Measurements from ENCODE around the gene WWOX.

WWOX gene

DNA sequence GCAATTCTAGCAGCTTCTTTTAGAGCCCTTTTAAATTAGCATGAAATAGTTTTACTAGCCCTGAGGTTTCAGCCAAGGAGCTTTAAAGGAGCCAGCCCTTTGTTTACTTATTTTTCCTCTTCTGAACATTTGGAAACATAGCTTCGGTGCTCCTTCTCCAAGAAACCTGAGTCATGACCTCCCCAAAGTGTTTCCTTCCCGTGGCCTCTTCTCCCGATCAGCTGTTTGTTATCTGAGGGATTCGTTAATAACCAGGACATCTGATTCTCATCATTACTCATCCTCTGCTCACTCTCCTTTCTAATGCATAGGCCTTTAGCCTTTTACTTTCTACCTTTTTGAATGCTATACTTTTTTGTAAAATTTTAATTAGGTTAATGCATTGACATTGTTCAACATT is 204.5 kb downstream of the WWOX start:
- no peaks in the 10 kb centered on the region for H3K9me3 ChIP-seq (ENCODE audit: low read length)
- H3K4me1 ChIP-seq (ENCODE audit: insufficient read depth, low read length), result no peaks in the 10 kb centered on the region
- no peak overlapping the region for H3K4me3 ChIP-seq (ENCODE audit: low read length)
- H3K27me3 ChIP-seq (ENCODE audit: insufficient read depth, low read length), result no peaks in the 10 kb centered on the region
- no peaks in the 10 kb centered on the region for H3K36me3 ChIP-seq (ENCODE audit: insufficient read depth, low read length)
- H2AFZ ChIP-seq (ENCODE audit: low read depth, low read length), result no peak overlapping the region

DNA sequence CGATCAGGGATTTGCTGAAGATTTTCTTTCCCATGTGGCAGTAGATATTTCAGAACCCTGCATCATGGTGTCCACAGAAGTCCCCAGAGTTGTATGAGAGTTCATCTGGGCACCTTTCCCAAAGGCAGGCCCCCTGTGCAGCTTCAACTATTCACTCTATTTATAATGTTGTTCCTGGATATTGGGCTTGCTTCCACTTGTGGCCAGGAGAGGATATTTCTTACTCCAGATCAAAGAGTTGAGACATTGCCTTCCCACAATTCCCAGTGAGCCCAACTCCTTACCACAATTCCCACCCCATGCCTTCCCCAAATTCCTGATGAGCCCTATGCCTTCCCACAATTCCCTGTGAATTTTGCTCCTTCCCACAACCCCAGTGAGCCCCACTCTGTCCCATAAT is 206.9 kb downstream of the WWOX start:
- Histone ChIP-seq H3K36me3 (ENCODE audit: insufficient read depth, low read length) (no peaks in the 10 kb centered on the region), H3K4me3 (ENCODE audit: low read length) (no peak overlapping the region)

GRCh38 chr16:78307824-78308528 is 208.5 kb downstream of the WWOX start:
- Histone ChIP-seq H3K36me3 (ENCODE audit: insufficient read depth, low read length) (no peaks in the 10 kb centered on the region), H3K27me3 (ENCODE audit: insufficient read depth, low read length) (no peaks in the 10 kb centered on the region), H3K9me3 (ENCODE audit: low read length) (no peaks in the 10 kb centered on the region), H3K4me1 (ENCODE audit: insufficient read depth, low read length) (peaks cover 14% of the 10 kb centered on the region), H3K4me3 (ENCODE audit: low read length) (no peak overlapping the region), H2AFZ (ENCODE audit: low read depth, low read length) (no peak overlapping the region)

More for the DNA sequence above, 206.9 kb downstream of the WWOX start:
- no peak overlapping the region for H2AFZ ChIP-seq (ENCODE audit: low read depth, low read length)
- H3K9me3 ChIP-seq (ENCODE audit: low read length), result no peaks in the 10 kb centered on the region
- no peaks in the 10 kb centered on the region for H3K27me3 ChIP-seq (ENCODE audit: insufficient read depth, low read length)
- H3K4me1 ChIP-seq (ENCODE audit: insufficient read depth, low read length), result peaks cover 6% of the 10 kb centered on the region

DNA sequence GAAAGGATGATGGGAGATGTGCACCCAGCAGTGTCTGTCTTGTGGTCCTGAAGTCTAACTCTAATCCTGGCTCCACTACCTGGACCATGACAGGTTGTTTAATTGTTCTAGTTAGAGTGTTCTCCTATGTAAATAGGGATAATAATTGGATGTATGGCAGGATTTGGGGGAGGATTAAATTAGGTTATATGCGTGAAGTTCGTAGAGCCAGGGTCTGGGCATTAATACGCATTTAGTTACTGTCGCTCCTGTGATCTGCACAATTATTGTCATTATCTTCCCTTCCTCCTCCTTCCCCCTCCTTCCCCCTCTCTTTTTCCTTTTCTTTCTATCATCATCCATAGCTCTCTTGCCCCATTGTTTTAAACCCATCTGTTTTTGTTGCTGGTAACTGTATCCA is 210.3 kb downstream of the WWOX start:
- Histone ChIP-seq H3K4me1 (ENCODE audit: insufficient read depth, low read length) (peaks cover 14% of the 10 kb centered on the region), H3K27me3 (ENCODE audit: insufficient read depth, low read length) (no peaks in the 10 kb centered on the region), H2AFZ (ENCODE audit: low read depth, low read length) (no peak overlapping the region), H3K36me3 (ENCODE audit: insufficient read depth, low read length) (no peaks in the 10 kb centered on the region), H3K9me3 (ENCODE audit: low read length) (no peaks in the 10 kb centered on the region), H3K4me3 (ENCODE audit: low read length) (no peak overlapping the region)

GRCh38 chr16:78310196-78310595 is 210.7 kb downstream of the WWOX start:
- Histone ChIP-seq H2AFZ (ENCODE audit: low read depth, low read length) (no peak overlapping the region), H3K36me3 (ENCODE audit: insufficient read depth, low read length) (no peaks in the 10 kb centered on the region)

DNA sequence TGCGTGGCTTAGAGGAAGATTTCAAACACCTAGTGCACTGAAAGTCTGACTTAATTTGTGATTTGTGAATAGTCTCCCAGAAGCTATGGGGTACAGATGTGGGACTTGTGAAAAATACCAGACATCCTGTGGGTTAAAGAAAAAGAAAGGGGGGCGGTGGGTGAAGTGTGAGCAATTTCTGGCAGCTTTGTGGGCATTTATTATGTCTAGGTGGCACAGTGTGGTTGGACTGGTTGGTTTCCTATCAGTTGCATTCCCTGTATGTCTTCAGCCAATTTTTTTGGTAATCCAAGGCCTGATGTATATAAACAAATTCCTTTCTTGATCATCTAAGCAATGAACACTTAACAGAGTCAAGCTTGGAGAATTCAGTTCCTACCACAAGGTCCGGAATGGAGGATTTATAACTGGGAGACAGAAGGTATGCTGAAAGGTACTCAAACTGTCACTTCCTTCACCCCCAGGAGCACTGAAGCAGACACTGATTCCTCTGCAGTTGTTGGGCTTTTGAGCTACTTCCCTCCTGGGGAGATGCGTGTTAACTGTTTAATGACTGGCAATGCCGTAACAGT is 211.6 kb downstream of the WWOX start:
- H3K4me1 ChIP-seq (ENCODE audit: insufficient read depth, low read length), result peaks cover 14% of the 10 kb centered on the region
- H3K27me3 ChIP-seq (ENCODE audit: insufficient read depth, low read length), result no peaks in the 10 kb centered on the region
- no peaks in the 10 kb centered on the region for H3K36me3 ChIP-seq (ENCODE audit: insufficient read depth, low read length)
- no peak overlapping the region for H2AFZ ChIP-seq (ENCODE audit: low read depth, low read length)
- no peaks in the 10 kb centered on the region for H3K9me3 ChIP-seq (ENCODE audit: low read length)
- no peak overlapping the region for H3K4me3 ChIP-seq (ENCODE audit: low read length)

More at GRCh38 chr16:78310196-78310595, 210.7 kb downstream of the WWOX start:
- Histone ChIP-seq H3K4me1 (ENCODE audit: insufficient read depth, low read length) (peaks cover 14% of the 10 kb centered on the region), H3K4me3 (ENCODE audit: low read length) (no peak overlapping the region), H3K27me3 (ENCODE audit: insufficient read depth, low read length) (no peaks in the 10 kb centered on the region), H3K9me3 (ENCODE audit: low read length) (no peaks in the 10 kb centered on the region)

GRCh38 chr16:78311831-78312230 is 212.4 kb downstream of the WWOX start:
- no peak overlapping the region for H3K4me3 ChIP-seq (ENCODE audit: low read length)
- H3K4me1 ChIP-seq (ENCODE audit: insufficient read depth, low read length), result peaks cover 14% of the 10 kb centered on the region
- no peaks in the 10 kb centered on the region for H3K27me3 ChIP-seq (ENCODE audit: insufficient read depth, low read length)
- H3K36me3 ChIP-seq (ENCODE audit: insufficient read depth, low read length), result no peaks in the 10 kb centered on the region
- H3K9me3 ChIP-seq (ENCODE audit: low read length), result no peaks in the 10 kb centered on the region
- no peak overlapping the region for H2AFZ ChIP-seq (ENCODE audit: low read depth, low read length)

DNA sequence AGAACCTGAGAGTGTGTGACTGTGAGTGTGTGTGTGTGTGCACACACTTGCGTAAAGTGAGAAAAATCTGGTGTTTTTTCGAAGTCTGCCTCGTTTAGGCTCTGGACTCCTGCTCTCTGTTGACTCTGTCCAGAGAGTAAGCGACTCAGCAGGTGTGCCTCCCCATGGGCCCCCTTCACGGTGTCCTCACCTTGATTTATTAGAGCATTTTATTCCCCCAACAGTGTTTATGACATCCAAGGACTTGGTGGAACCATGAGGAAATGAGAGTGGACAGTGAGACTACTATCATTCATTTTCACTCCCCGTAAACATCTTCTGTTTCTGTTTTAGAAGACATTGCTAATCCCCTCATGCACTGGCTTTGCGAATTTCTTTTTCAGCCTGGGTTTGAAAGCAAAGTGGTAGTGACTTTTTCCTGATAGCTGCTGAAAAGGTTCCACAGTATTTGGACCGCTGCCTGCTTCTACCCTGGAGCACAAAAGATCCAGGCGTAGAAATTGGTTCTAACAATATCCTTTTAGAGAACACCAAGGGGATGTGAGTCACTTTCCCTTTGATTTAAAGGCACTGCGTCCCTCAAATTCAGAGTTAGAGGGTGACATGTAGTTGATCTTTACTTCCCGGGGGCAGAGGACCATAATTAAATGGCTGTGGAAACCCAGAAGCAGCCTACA is 218.2 kb downstream of the WWOX start:
- Histone ChIP-seq H3K4me3 (ENCODE audit: low read length) (no peak overlapping the region), H2AFZ (ENCODE audit: low read depth, low read length) (no peak overlapping the region), H3K4me1 (ENCODE audit: insufficient read depth, low read length) (peaks cover 12% of the 10 kb centered on the region), H3K36me3 (ENCODE audit: insufficient read depth, low read length) (no peaks in the 10 kb centered on the region), H3K27me3 (ENCODE audit: insufficient read depth, low read length) (no peaks in the 10 kb centered on the region), H3K9me3 (ENCODE audit: low read length) (no peaks in the 10 kb centered on the region)

DNA sequence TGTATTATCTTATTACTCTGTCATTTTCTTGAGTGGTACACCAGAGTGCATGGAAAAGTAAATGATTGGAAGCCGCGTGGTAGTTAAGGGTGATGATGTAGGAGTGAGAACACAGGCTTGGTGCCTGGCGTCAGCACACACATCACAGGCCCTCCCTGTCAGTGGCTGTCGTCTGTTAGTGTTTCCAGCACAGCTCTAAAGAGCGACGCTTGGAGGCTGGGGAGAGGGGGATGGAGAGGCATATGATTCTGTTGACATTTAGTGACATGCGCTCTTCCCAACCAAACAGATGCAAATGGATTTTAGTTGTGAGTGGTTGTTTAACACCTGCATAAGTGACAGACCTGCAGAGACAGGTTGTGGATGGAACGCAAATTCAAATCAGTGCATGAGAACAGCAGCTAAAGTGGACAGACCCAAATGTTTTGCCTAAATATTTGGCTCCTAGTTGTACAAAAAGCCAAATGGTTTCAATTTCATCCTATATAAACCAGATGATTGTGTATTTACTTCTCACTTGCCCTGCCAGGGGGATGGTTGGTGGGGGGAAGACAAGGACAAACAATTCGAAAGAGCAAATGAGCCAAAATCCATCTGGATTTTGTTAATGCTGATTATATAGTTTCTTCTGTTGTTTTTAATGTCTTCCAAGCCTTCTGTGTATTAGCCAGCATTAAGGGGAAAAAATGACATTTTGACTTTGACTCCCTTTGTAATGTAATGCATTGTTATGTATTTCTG is 222.3 kb downstream of the WWOX start:
- H3K27me3 ChIP-seq (ENCODE audit: insufficient read depth, low read length), result no peaks in the 10 kb centered on the region
- no peak overlapping the region for H2AFZ ChIP-seq (ENCODE audit: low read depth, low read length)
- H3K4me3 ChIP-seq (ENCODE audit: low read length), result no peak overlapping the region
- H3K36me3 ChIP-seq (ENCODE audit: insufficient read depth, low read length), result no peaks in the 10 kb centered on the region
- no peaks in the 10 kb centered on the region for H3K9me3 ChIP-seq (ENCODE audit: low read length)
- peaks cover 21% of the 10 kb centered on the region for H3K4me1 ChIP-seq (ENCODE audit: insufficient read depth, low read length)

DNA sequence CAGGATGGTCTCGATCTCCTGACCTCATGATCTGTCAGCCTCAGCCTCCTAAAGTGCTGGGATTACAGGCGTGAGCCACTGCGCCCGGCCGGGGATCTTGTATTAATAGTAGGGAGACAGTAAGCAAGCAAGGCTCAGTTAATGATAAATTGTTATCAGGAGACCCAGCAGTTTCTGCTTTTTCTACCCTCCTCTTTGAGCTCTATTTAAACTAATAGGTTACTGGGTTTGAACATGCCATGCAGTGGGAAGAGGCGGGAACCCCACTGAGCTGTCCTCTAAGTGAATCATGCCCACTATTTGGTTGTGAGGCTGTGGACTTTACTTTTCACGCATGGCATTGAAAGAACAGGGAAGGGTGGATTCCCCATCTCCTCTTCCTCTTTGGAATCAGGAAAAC is 223.9 kb downstream of the WWOX start:
- H3K36me3 ChIP-seq (ENCODE audit: insufficient read depth, low read length), result no peaks in the 10 kb centered on the region
- H2AFZ ChIP-seq (ENCODE audit: low read depth, low read length), result no peak overlapping the region
- H3K27me3 ChIP-seq (ENCODE audit: insufficient read depth, low read length), result no peaks in the 10 kb centered on the region
- H3K4me1 ChIP-seq (ENCODE audit: insufficient read depth, low read length), result peaks cover 10% of the 10 kb centered on the region
- no peak overlapping the region for H3K4me3 ChIP-seq (ENCODE audit: low read length)
- H3K9me3 ChIP-seq (ENCODE audit: low read length), result no peaks in the 10 kb centered on the region

DNA sequence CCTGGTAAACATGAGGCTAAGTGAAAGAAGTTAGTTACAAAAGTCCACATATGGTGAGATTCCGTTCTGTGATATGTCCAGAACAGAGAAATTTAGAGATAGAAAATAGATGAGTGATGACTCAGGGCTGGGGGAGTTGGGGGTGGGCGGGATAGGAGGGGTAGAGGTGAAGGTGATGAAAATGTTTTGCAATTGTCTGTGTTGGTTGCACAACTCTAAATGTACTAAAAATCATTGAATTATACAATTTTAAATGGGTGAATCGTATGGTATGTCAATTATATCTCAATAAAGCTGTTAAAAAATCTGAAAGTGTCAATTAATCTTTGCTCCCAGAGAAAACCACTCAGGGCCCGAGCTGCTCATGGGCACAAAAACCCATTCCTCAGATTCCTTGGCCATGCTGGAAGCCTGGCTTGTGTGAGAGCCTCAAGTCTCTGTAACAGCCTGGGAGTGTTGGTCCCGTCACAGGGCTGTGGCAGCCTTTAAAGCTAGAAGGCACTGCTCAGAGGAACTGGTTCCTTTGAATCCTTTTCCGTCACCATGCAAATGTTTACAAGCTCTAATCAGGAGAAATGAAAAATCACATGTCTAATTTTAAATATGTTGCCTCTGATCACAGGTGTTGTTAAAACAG is 225.3 kb downstream of the WWOX start:
- H2AFZ ChIP-seq (ENCODE audit: low read depth, low read length), result no peak overlapping the region
- H3K36me3 ChIP-seq (ENCODE audit: insufficient read depth, low read length), result no peaks in the 10 kb centered on the region
- H3K27me3 ChIP-seq (ENCODE audit: insufficient read depth, low read length), result no peaks in the 10 kb centered on the region
- H3K4me1 ChIP-seq (ENCODE audit: insufficient read depth, low read length), result peaks cover 9% of the 10 kb centered on the region
- H3K4me3 ChIP-seq (ENCODE audit: low read length), result no peak overlapping the region
- H3K9me3 ChIP-seq (ENCODE audit: low read length), result no peaks in the 10 kb centered on the region

DNA sequence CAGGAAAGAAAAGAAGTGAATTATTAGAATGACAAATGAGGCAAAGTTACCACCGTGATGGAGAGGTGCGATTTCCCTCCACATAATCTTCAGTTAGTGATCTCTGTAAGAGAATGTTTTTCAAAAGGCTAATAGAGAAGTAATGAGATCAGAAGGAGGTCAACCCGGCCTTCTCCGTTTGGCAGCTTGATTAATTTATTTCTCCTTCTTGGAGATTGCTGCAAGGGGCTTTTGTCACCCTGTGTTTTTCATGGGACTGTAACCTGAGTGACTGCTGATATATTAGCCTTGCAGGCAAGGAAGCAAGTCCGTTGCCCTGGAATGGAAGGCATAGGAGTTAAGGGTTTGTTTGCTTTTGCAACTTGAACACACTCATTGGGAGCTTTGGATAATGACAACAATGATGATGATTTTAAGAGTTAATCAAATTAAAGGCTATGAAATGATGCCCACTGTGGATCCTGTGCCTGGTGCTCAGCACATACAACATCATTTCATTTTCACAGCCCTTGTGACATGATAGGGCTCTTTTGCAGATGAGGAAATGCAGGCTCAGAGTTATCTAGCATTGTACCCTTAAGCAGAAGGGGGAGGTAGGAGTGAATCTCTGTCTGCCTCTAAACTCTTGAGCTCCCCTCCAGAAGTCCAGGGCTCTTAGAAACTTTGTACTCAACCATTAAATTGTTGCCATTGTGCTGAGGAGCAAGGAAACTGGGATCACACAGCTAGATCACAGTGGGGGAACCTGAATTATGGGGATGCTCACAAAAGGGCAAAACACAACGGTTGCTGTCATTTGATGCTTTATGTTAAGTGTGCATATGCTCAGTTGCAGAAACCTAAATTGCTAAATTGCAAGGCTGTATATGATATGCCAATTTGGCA is 226.3 kb downstream of the WWOX start:
- Histone ChIP-seq H3K27me3 (ENCODE audit: insufficient read depth, low read length) (no peaks in the 10 kb centered on the region), H3K4me1 (ENCODE audit: insufficient read depth, low read length) (peaks cover 9% of the 10 kb centered on the region), H3K36me3 (ENCODE audit: insufficient read depth, low read length) (no peaks in the 10 kb centered on the region), H3K4me3 (ENCODE audit: low read length) (no peak overlapping the region), H3K9me3 (ENCODE audit: low read length) (no peaks in the 10 kb centered on the region), H2AFZ (ENCODE audit: low read depth, low read length) (no peak overlapping the region)
